Keratinocyte (primary cell): ENCODE measurements around the gene EPSTI1.

ENCODE experiments used
- EZH2 ChIP-seq: IDR thresholded peaks from one replicate; pipeline ENCODE4 v1.6.1; 2012; ENCODE audit warnings: inconsistent platforms, mild to moderate bottlenecking, low read length, moderate library complexity
- TF ChIP-seq, protein P1 (sequence below), 3 experiments: IDR thresholded peaks in 1 of 3; conservative IDR thresholded peaks in 1 of 3; optimal IDR thresholded peaks in 1 of 3; 2 replicates in 2 of 3; 3 replicates in 1 of 3; pipeline versions ENCODE3 to v1.5.1; 2011; ENCODE audit warnings: low read length in 3 of 3, mild to moderate bottlenecking in 3 of 3, moderate library complexity in 2 of 3, control low read depth in 1 of 3, inconsistent platforms in 1 of 3; ENCODE audit not compliant: insufficient read depth in 2 of 3; ENCODE audit errors: extremely low read depth in 1 of 3

GRCh38 chr13:43023289-43023963 lies 31.4 kb upstream of the EPSTI1 start, which contains the start of gene DNAJC15:
- TF ChIP-seq, protein P1, sequence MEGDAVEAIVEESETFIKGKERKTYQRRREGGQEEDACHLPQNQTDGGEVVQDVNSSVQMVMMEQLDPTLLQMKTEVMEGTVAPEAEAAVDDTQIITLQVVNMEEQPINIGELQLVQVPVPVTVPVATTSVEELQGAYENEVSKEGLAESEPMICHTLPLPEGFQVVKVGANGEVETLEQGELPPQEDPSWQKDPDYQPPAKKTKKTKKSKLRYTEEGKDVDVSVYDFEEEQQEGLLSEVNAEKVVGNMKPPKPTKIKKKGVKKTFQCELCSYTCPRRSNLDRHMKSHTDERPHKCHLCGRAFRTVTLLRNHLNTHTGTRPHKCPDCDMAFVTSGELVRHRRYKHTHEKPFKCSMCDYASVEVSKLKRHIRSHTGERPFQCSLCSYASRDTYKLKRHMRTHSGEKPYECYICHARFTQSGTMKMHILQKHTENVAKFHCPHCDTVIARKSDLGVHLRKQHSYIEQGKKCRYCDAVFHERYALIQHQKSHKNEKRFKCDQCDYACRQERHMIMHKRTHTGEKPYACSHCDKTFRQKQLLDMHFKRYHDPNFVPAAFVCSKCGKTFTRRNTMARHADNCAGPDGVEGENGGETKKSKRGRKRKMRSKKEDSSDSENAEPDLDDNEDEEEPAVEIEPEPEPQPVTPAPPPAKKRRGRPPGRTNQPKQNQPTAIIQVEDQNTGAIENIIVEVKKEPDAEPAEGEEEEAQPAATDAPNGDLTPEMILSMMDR (optimal IDR thresholded peaks at IDR 0.05 in 1 of 3, IDR thresholded peaks at IDR 0.05 in 1 of 3, conservative IDR thresholded peaks at IDR 0.05 in 1 of 3; ENCODE audit: extremely low read depth in 1 of 3, insufficient read depth in 2 of 3, low read length in 3 of 3): no peak
- TF ChIP-seq EZH2: no peak
